Colon (tissue), 2 donors: Measurements from ENCODE around the gene FURIN.
"Not testable (repeated sequence)": the region's sequence is repeated elsewhere in the genome, so short reads cannot be mapped to it uniquely, and the experiment has no call there.

ENCODE experiments used
- FAIRE-seq: peaks from 2 replicates; lab custom pipeline; 2012; peaks lifted over from hg19 to GRCh38; lab: Jason Lieb, UNC
- donor health status: control.
- donor health status: control.

The FURIN gene

GRCh38 chr15:90868261-90868689, at the start of gene FURIN:
Gene FURIN, plus strand, starts transcription at chr15:90868588. Its CDS starts 7,153 bp downstream, at chr15:90875741.
- no peak for FAIRE-seq

- FAIRE-seq = no peak
Measured at GRCh38 chr15:90819390-90819789, 49.0 kb upstream of the FURIN start.

- no peak for FAIRE-seq
Measured at GRCh38 chr15:90819850-90820249, 48.5 kb upstream of the FURIN start.

- no peak for FAIRE-seq
Measured at GRCh38 chr15:90820481-90820880, 47.9 kb upstream of the FURIN start.

- FAIRE-seq = no peak
Measured at GRCh38 chr15:90822204-90822955, 46.0 kb upstream of the FURIN start.

GRCh38 chr15:90823455-90823974, 44.9 kb upstream of the FURIN start:
- no peak for FAIRE-seq

DNA sequence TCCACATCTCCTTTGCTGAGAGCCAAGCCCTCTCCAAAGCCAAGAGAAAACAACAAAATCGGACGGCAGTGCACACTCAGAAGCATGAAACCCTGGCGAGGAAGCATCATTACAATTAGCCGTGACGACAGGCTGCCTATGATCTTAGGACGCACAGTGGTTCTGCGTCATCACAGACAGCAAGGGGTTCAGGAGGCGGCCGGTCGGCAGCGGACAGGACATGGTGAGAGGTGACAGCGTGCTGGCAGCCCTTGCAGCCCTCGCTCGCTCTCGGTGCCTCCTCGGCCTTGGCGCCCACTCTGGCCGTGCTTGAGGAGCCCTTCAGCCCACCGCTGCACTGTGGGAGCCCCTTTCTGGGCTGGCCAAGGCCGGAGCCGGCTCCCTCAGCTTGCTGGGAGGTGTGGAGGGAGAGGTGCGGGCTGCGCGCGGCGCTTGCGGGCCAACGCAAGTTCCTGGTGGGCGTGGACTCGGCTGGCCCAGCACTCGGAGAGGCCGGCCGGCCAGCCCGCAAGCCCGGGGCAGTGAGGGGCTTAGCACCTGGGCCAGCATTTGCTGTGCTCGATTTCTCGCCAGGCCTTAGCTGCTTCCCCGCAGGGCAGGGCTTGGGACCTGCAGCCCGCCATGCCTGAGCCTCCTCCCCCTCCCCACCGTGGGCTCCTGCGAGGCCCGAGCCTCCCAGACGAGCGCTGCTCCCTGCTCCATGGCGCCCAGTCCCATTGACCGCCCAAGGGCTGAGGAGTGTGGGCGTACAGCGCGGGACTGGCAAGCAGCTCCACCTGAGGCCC, 43.1 kb upstream of the FURIN start:
- not testable (repeated sequence) for FAIRE-seq

GRCh38 chr15:90826206-90826885, 42.0 kb upstream of the FURIN start:
- not testable (repeated sequence) for FAIRE-seq

GRCh38 chr15:90826886-90827435, 41.4 kb upstream of the FURIN start:
- no peak for FAIRE-seq

GRCh38 chr15:90828111-90828510, 40.3 kb upstream of the FURIN start:
- FAIRE-seq = no peak

DNA sequence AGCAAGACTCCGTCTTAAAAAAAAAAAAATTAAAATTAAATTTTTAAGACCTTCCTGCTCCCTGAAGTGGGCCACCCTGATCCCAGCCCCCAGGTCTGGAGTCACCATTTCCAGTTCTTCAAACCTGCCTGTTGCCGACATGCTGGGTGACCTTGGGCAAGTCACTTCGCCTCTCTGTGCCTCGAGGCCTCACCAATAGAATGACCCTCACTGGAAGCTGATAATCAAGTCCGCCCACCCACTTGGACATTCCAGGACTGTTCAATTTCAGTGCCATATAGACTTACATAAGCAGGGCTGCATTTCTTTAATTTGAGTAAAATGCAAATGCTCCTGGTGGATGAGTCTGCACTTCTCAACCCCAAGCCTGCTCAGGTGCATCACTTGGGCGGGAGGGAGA, 39.3 kb upstream of the FURIN start:
- FAIRE-seq = no peak

- no peak for FAIRE-seq
Measured at GRCh38 chr15:90829942-90830440, 38.4 kb upstream of the FURIN start.

DNA sequence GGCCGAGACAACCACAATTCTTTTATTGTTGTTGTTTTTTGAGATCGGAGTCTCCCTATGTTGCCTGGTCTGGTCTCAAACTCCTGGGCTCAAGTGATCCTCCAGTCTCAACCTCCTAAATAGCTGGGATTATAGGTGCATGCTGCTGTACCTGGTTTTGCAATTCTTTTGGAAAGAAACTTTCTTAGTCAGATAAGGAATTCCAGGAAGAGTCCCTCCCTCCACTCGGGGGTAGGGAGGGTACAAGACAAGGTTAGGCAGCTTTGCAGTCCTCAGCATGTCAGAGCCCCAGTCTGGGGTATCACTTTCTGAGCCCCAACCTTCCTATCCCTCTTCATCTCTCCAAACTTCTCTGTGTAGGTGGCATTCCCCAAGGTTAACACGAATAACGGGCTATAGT, 33.8 kb upstream of the FURIN start:
- no peak for FAIRE-seq

DNA sequence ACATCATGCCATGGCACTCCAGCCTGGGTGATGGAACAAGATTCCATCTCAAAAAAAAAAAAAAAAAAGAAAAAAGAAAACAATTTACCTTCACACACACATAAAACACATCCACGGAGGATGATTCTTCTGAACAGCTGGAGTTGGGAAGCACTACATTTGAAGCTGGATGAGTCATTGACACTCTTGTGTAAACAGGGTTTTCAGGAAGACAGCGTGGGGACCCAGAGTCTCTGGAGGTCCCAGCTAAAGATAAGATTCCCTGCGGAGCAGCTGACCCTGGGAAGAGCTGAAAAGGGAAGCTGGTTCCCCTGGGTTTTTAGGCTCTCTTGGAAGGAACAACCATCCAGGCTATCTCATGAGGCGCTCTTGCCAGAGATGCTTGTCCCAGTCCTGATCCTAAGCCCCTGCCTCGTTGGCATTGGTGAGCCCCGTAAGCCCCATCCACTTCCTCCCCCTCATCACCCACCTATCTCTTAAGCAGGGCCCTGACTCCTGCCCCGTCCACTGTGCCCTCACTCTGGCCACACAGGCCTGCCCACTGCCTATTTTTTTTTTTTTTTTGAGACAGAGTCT, 32.0 kb upstream of the FURIN start:
- FAIRE-seq = no peak

DNA sequence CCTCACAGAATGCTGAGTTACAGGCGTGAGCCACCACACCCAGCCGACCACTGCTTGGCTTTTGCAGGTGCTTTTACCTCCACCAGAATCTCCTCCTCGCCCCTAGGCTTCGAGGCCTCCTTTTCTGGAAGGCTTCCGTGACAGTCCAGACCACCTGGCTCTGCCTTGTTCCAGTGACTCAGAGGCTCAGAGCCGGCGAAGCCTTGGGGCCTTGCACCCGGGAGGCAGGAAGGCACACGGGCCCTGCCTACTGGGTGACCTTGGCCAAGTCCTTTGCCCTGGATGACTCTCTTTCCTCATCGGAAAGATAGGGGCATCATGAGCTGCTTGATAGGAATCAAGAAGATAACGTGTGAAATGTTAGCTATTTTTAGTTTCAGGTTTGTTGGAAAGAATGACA, 31.3 kb upstream of the FURIN start:
- FAIRE-seq = no peak

GRCh38 chr15:90838139-90838538, 30.2 kb upstream of the FURIN start:
- no peak for FAIRE-seq

GRCh38 chr15:90838544-90838943, 29.8 kb upstream of the FURIN start:
- no peak for FAIRE-seq

DNA sequence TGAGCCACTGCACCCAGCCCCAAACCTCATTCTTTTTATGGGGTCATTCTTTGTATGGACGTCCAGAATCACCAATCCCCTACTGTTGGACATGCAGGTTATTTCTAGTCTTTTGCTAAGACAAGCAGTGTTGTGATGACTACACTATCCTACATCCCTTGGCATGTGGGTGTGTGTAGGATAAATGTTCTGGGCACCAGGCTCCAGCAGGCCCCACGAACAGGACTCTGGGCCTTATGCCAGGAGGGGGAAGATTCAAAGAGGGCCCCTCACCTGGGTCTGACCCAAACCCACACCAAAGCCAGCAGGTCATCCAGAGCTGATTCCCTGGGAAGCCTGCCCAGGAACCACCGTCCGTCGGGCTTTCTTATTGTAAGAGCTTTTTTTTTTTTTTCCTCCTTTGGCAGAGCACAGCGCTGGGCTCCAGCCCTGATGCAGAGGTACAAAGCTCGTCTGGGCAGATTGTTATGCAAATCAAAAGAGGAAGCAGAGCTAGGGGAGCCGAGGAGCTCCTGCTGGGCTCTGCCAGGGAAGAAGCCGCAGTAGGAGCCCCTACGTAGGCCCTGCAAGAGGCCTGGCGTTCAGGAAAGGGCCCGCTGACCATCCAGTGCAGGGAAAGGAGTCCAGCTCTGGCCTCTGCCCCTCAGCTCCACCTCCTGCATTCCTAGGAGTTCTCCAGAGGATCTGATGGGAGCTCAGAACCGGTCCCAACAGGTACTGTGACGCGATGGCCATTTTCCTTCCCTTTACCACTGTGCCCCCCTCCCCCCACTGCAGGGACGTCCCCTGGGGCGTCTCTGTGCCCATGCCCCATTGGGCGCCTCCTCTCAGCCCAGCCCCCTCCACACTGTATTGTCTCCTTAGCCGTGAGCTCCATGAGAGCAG, 29.0 kb upstream of the FURIN start:
- FAIRE-seq = no peak

DNA sequence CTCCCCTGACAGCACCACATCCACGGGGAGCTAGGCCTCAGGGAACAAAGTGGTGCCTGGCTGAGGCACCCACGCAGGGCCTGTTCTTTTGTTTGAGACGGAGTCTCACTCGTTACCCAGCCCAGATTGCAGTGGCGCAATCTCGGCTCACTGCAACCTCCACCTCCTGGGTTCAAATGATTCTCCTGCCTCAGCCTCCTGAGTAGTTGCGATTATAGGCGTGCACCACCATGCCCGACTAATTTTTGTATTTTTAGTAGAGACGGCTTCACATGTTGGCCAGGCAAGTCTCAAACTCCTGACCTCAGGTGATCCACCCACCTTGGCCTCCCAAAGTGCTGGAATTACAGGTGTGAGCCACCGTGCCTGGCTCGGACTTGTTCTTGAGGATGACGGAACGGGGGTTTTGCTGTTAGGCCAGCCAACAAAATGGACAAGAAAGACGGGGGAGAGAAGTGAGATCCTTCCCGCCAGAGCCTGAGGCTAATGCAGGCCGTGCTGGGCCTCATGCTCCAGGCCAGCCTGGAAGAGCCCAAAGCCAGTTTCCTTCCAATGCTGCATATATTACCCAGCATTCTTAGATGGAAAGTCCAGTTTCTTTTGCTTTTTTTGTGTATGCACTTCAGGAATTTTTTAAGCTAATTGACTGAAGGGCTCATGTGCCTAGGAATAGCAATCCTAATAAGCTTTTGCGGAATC, 28.1 kb upstream of the FURIN start:
- FAIRE-seq = no peak

DNA sequence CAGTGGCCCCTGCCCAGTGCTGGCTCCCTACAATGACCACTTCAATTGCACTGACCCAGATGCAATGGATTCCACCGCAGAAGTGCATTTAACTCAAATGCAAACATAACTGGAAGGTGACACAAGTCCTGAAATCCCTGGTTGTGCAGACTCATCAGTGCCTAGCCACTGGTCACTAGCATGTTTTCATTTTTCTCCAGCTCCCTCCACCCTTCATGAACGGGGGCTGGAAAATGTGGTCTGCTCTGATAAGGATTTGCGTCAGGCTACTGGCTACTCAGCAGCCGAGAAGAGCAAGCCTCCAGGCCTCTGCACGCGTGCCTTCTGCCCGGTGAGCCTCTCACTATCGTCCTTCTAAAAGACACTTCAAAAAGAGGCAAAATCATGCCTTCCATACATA, 27.4 kb upstream of the FURIN start:
- FAIRE-seq = no peak
